Measurements from ENCODE around the gene TNFRSF19.
"Not testable (repeated sequence)": the region's sequence is repeated elsewhere in the genome, so short reads cannot be mapped to it uniquely, and the experiment has no call there.

The TNFRSF19 gene

GRCh38 chr13:23658929-23659541 is 88.8 kb downstream of the TNFRSF19 start:
- DNase-seq: no peak

DNA sequence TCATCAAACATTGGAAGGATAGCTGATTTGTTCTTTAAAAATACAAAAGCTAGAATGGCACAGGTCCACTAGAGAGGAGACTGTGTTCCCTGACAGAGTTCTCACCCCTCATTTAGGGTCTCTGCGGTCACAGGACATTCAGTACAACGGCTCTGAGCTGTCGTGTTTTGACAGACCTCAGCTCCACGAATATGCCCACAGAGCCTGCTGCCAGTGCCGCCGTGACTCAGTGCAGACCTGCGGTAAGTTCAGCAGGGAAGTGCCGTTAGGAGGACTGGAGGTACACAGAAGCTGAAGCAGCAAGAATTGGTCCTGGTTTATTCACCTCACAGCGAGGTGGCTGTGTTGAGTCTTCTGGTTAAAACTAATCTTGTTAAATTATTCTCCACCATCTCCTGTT is 90.0 kb downstream of the TNFRSF19 start:
- no peak for DNase-seq

DNA sequence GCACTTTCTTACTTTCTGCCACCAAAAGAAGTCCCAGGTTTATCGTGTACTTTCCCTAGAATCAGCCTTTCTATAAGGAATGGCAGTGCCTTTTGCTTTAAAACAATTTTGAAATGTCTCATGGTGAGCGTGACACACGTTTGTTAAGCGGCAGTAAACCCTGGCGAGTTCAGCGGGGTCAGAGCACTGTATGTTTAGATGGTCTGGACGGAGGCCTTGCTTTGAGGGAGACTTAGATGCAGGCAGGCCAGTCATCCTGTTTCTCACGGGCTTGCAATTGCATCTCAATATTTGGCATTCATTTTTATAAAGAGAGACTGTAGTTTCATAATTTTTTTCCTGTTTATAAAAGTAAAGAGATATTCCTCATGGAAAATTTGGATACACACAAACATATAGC is 96.4 kb downstream of the TNFRSF19 start:
- no peak for DNase-seq

GRCh38 chr13:23667750-23668149 is 97.5 kb downstream of the TNFRSF19 start:
- no peak for DNase-seq

- DNase-seq: no peak
Measured at GRCh38 chr13:23668562-23668961, 98.3 kb downstream of the TNFRSF19 start.

DNA sequence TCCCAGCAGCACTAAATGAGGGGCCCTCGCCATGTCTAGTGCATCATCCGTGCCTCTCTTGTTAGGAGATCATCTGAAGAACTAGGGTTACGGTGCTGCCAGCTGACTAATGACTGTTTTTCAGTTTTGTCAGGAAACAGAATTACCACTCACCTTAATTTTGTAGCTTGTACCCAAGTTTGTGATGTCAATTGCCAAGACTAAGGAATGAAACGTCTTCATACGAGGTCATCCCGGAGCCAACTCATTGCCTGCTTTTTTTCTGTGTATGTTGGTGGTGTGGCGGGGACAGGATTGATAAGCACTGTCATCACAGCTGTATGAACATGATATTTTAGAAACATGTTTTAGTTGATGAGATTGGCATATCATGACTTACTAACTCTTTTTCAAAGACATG is 100.6 kb downstream of the TNFRSF19 start:
- DNase-seq: no peak

DNA sequence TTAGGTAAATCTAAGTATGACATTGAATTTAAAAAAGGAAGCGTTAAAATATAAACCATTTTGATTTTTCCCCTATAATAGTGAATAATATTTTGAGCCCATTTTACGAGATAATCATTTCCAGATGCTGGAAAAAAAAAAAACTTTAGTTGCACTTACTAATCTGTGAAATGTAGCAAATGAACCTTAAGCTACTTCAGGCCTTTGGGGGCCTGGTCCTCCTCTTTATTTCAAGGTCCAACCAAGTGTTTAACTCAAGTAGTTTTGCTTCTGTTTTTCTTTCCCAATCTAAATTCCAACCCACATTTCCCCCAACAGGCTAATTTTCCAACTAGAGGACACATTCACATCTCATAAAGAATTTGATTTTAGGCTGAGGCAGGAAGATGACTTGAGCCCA is 101.2 kb downstream of the TNFRSF19 start:
- DNase-seq: no peak

DNA sequence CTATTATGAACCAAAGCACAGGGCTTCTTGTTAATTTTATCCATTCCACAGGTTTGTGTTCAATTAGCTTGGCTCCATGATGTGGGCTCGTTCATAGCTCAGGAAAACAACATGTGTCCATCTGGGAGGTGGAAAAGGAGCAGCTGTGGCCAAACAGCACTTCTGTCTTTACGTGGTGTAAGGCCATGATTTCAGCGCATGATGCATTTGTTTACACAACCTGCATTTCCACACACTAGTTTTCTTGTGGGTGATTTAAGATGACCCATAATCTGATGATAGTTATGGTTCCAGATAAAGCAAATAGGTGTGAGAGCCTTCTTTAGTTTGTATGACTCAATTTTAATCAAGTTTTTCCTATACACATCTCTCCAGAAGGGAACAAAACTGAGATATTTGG is 101.7 kb downstream of the TNFRSF19 start:
- no peak for DNase-seq

DNA sequence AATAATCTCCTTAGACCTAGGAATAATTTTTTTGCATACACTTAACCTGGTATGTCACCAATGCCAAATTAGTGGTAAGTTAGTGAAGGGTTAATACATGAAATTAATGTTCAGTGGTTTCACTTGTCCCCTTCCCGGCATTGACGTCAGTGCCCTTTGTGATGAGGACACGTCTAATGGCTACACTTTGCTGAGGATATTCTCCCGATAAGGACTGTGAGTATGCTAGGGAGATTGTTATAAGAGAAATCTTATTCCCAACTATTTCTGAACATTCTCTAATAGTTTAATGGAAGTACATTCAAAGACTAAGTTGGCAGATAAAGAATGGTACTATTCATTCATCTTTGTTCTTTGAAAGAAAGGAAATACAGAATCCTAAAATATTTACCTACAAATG is 102.4 kb downstream of the TNFRSF19 start:
- DNase-seq: no peak

DNA sequence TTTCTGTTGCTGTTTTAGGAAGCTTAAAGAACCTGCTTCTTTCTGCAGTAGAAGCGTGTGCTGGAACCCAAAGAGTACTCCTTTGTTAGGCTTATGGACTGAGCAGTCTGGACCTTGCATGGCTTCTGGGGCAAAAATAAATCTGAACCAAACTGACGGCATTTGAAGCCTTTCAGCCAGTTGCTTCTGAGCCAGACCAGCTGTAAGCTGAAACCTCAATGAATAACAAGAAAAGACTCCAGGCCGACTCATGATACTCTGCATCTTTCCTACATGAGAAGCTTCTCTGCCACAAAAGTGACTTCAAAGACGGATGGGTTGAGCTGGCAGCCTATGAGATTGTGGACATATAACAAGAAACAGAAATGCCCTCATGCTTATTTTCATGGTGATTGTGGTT is 103.1 kb downstream of the TNFRSF19 start:
- no peak for DNase-seq

DNA sequence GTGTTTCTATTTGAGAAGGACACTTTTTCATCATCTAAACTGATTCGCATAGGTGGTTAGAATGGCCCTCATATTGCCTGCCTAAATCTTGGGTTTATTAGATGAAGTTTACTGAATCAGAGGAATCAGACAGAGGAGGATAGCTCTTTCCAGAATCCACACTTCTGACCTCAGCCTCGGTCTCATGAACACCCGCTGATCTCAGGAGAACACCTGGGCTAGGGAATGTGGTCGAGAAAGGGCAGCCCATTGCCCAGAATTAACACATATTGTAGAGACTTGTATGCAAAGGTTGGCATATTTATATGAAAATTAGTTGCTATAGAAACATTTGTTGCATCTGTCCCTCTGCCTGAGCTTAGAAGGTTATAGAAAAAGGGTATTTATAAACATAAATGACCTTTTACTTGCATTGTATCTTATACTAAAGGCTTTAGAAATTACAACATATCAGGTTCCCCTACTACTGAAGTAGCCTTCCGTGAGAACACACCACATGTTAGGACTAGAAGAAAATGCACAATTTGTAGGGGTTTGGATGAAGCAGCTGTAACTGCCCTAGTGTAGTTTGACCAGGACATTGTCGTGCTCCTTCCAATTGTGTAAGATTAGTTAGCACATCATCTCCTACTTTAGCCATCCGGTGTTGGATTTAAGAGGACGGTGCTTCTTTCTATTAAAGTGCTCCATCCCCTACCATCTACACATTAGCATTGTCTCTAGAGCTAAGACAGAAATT is 103.8 kb downstream of the TNFRSF19 start:
- no peak for DNase-seq

DNA sequence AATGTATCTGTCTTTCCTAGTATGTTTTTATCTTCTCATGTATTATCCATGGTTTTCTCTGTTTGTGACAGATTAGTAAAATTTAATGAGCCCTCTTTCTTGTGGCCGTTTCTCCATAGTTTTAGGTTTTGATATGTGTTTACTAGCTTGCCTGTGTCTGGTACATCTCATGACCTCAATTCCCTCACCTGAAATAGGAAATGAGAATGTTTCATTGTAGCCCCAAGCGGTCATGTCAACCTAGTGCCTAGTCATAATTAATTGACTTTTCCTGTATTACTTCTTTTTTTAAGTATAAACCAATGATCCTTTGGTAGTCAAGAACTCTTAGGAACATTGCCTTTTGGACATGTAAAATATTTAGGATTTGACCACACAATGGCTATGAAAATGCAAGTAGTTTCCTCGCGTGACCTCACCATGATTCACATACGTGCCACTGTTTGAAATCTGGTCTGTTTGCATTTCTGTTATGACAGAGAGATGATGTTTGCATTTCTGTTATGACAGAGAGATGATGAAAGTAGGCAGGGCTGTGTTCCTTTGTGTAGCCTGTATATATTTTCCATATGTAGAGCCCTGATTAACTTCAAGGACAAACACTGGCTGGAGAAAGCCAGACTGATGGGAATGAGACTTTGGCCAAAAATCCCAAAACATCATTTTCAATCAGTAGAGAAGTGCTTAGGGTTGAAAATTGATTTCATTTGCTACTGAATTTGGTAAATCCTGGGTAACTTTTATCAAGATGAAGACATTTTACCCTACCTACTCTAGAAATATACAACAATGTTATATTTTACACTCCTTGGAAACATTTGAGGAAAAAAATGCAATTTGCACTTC is 104.8 kb downstream of the TNFRSF19 start:
- no peak for DNase-seq

DNA sequence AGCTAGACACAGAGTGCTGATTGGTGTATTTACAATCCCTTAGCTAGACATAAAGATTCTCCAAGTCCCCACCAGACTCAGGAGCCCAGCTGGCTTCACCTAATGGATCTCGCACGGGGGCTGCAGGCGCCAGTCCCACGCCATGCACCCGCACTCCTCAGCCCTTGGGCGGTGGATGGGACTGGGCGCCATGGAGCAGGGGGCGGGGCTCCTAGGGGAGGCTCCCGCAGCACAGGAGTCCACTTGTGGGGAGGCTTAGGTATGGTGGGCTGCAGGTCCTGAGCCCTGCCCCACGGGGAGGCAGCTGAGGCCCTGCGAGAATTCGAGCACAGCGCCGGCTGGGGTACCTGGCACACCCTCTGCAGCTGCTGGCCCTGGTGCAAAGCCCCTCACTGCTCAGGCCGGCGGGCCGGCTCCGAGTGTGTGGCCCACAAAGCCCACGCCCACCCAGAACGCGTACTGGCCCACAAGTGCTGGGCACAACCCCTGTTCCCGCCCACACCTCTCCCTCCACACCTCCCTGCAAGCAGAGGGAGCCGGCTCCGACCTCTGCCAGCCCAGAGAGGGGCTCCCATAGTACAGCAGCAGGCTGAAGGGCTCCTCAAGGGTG is 107.6 kb downstream of the TNFRSF19 start:
- not testable (repeated sequence) for DNase-seq

DNA sequence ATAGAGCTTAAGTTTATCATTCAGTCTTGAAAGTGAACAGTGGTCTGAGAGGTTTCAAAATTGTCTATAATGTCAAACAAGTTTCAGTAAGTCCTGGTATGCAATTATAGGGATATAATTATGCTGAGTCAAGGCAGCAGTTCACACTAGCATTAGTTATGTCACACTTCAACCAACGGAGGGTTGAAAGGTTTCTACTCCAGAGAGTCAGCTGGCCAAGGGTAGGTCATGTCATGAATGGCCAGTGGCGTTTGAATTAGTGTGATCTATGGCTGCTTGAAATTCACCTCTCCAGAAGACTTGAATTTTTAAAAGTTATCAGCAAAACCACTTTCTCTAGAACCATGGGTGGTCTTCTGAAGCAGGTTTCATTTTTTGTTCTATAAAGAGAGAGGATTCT is 108.6 kb downstream of the TNFRSF19 start:
- no peak for DNase-seq

DNA sequence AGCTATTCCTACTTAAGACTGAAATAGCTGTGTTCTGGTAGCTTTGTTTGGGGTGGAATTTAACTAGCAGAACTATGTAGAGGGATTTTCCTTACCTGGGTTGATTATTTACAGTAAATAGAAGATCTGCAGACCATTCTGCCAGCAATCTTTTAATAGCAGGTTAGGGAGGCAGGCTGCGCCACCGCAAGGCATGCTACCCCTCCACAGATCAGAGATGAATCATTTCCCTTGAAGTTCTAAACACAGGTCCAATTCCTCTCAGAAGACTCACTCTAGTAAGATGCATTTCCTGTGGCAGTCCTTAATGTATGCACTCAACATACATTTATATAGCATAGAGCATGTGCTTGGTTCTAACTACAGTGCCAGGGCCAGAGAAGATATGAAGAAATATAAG is 109.0 kb downstream of the TNFRSF19 start:
- DNase-seq: no peak

GRCh38 chr13:23680845-23681669 is 110.8 kb downstream of the TNFRSF19 start:
- no peak for DNase-seq

- DNase-seq: no peak
Measured at GRCh38 chr13:23683084-23683483, 112.9 kb downstream of the TNFRSF19 start.

GRCh38 chr13:23684647-23685046 is 114.4 kb downstream of the TNFRSF19 start:
- DNase-seq: no peak

DNA sequence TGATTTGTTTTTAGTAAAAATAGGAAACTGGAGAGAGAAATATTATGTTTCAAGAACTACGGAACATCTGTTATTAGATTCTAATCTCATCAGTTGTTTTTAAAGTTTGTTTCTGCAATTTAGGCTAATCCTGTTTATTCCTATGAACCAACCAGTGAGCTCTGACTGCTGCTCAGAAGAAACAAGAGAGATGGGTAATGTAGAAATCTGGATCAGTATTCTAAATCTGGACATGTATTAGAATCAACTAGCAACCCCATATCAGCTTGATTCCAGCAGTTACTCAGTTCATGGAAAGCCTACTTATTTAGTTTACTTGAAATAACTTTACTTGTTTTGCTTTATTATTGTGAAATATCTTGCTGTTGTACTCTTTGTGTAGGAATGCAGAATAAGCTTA is 115.2 kb downstream of the TNFRSF19 start:
- no peak for DNase-seq

DNA sequence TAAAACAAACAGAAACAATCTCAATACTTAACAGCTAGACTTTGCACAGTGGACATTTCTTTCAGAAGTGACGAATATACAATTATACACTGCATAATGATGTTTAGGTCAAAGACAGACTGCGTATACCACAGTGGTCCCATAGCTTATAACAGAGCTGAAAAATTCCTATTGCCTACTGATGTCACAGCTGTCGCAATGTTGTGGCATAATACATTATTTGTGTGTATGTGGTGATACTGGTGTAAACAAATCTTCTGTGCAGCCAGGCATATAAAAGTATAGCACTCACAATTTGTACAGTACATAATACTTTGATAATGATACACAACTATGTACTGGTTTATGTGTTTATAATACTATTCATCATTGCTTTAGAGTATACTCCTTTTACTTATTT is 116.7 kb downstream of the TNFRSF19 start:
- no peak for DNase-seq

DNA sequence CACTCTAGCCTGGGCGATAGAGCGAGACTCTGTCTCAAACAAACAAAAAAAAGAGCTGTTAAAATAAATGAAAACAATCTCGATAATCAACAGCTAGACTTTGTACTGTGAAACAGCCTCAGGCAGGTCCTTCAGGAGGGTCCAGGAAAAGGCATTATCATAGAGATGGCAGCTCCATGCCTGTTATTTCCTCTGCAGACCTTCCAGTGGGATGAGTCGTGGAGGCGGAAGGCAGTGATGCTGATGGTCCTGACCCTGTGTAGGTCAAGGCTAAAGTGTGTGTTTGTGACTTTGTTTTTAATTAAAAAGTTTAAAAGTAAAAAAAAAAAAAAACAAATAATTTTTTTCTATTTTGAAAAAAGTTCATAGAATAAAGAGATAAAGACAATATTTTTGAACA is 117.4 kb downstream of the TNFRSF19 start:
- DNase-seq: no peak

DNA sequence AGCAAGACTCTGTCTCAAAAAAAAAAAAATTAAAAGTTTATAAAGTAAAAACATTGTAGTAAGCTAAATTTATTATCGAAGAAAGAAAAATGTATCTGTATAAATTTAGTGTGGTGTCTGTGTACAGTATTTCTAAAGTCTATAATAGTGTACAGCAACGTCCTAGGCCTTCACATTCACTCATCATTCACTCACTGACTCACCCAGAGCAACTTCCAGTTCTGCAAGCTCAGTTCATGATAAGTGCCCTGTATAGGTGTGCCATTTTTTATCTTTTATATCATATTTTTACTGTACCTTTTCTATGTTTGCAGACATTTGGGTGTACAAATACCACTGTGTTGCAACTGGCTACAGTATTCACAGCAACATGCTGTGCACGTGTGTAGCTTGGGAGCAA is 118.1 kb downstream of the TNFRSF19 start:
- DNase-seq: no peak

GRCh38 chr13:23690668-23691067 is 120.5 kb downstream of the TNFRSF19 start:
- DNase-seq: no peak

All from NCI-H748 treated with DMSO at 0.1 percent for 48 hours (cell line).